Measurements from ENCODE around the gene WBP1.

DNA sequence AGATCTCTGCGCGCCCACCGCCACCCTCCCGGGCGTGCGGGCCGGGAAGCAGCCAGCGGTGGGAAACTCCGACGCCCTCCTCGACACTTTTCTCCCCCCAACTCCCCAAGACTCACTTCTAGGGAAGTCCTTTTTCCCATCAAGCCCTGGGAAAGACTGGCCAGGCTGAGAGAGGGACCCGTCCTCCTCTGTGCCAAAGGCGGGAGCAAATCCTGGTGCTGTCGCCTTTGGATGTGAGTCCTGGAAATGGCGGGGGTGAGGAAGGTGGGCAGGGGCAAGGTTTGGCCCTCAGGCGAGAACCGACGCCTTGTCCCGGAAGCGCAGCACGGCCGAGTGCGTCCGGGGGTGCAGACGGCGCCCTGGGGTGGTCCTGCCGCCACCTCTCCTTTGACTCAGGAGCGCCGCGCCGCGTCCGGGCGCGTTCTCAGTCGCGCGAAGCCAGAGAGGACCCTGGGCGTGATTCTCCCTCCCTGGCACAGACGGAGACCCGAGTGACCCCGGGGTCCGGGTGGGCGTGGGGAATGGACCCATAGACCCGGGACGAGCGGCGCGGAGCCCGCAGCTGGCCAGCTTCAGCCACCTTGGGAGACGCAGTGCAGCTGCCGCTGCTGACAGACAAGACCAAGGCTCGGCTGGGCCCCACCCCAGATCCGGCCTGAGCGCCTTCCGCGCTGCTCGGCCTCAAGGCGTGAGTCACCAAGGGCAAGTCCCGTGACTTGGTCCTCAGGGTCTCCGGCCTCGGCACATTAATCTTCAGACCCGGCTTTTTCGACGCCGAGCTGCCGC is 44.7 kb downstream of the WBP1 start:
- TF ChIP-seq BACH2 (CRISPR knock-in tag; IDR thresholded peaks at IDR 0.05; ENCODE audit: borderline replicate concordance): no peak
- TF ChIP-seq, protein P1, sequence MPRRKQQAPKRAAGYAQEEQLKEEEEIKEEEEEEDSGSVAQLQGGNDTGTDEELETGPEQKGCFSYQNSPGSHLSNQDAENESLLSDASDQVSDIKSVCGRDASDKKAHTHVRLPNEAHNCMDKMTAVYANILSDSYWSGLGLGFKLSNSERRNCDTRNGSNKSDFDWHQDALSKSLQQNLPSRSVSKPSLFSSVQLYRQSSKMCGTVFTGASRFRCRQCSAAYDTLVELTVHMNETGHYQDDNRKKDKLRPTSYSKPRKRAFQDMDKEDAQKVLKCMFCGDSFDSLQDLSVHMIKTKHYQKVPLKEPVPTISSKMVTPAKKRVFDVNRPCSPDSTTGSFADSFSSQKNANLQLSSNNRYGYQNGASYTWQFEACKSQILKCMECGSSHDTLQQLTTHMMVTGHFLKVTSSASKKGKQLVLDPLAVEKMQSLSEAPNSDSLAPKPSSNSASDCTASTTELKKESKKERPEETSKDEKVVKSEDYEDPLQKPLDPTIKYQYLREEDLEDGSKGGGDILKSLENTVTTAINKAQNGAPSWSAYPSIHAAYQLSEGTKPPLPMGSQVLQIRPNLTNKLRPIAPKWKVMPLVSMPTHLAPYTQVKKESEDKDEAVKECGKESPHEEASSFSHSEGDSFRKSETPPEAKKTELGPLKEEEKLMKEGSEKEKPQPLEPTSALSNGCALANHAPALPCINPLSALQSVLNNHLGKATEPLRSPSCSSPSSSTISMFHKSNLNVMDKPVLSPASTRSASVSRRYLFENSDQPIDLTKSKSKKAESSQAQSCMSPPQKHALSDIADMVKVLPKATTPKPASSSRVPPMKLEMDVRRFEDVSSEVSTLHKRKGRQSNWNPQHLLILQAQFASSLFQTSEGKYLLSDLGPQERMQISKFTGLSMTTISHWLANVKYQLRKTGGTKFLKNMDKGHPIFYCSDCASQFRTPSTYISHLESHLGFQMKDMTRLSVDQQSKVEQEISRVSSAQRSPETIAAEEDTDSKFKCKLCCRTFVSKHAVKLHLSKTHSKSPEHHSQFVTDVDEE (CRISPR knock-in tag; IDR thresholded peaks at IDR 0.05): no peak
- no peak for TF ChIP-seq TOX (CRISPR knock-in tag; IDR thresholded peaks at IDR 0.05; ENCODE audit: borderline replicate concordance)
- no peak for TF ChIP-seq TCF4 (CRISPR knock-in tag; IDR thresholded peaks at IDR 0.05; ENCODE audit: borderline replicate concordance)
- no peak for TF ChIP-seq RARB (CRISPR knock-in tag; IDR thresholded peaks at IDR 0.05)
- no peak for TF ChIP-seq ARNTL (CRISPR knock-in tag; IDR thresholded peaks at IDR 0.05; ENCODE audit: borderline replicate concordance, low read depth)
- no peak for TF ChIP-seq ZC3H10 (CRISPR knock-in tag; IDR thresholded peaks at IDR 0.05)
- TF ChIP-seq ZNF565 (CRISPR knock-in tag; conservative IDR thresholded peaks at IDR 0.05; ENCODE audit: low read depth): no peak
- TF ChIP-seq, protein P2, sequence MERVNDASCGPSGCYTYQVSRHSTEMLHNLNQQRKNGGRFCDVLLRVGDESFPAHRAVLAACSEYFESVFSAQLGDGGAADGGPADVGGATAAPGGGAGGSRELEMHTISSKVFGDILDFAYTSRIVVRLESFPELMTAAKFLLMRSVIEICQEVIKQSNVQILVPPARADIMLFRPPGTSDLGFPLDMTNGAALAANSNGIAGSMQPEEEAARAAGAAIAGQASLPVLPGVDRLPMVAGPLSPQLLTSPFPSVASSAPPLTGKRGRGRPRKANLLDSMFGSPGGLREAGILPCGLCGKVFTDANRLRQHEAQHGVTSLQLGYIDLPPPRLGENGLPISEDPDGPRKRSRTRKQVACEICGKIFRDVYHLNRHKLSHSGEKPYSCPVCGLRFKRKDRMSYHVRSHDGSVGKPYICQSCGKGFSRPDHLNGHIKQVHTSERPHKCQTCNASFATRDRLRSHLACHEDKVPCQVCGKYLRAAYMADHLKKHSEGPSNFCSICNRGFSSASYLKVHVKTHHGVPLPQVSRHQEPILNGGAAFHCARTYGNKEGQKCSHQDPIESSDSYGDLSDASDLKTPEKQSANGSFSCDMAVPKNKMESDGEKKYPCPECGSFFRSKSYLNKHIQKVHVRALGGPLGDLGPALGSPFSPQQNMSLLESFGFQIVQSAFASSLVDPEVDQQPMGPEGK (CRISPR knock-in tag; IDR thresholded peaks at IDR 0.05; ENCODE audit: borderline replicate concordance): no peak
- TF ChIP-seq ZFP30 (CRISPR knock-in tag; IDR thresholded peaks at IDR 0.05): no peak
- TF ChIP-seq SNAI2 (CRISPR knock-in tag; IDR thresholded peaks at IDR 0.05): no peak
